ENCODE results near the gene POC1A. TPM values are rescaled to one million over a fixed set of nuclear protein-coding genes. Genes with fewer than 3 reads are reported as not detected.

Gene POC1A
- total and polyA plus RNA-seq, 2 of the 8 experiments (the other 6 are each of a cell fraction or from before 2014, with no cell fraction given): 35.7 to 39.2 TPM

- TF ChIP-seq SIN3A (conservative IDR thresholded peaks at IDR 0.05 in 1 of 2, IDR thresholded peaks at IDR 0.05 in 1 of 2; ENCODE audit: low read depth in 1 of 2, low read length in 2 of 2): no peak
- no peak for TF ChIP-seq TAF1 (IDR thresholded peaks at IDR 0.05; ENCODE audit: low read depth, low read length)
- TF ChIP-seq CTBP2 (IDR thresholded peaks at IDR 0.05; ENCODE audit: borderline replicate concordance, insufficient read depth, insufficient read length, low read length): no peak
- TF ChIP-seq SP4 (IDR thresholded peaks at IDR 0.05; ENCODE audit: low read length): no peak
- TF ChIP-seq RFX5 (IDR thresholded peaks at IDR 0.05; ENCODE audit: borderline replicate concordance, low read depth, low read length): no peak
- no peak for TF ChIP-seq SAP30 (IDR thresholded peaks at IDR 0.05; ENCODE audit: insufficient read depth, insufficient replicate concordance, low read length)
- TF ChIP-seq KDM1A (IDR thresholded peaks at IDR 0.05; ENCODE audit: borderline replicate concordance, low read length): no peak
Measured at GRCh38 chr3:52029535-52029934, 124.7 kb downstream of the POC1A start (continued).

All from H1 (cell line).